Gastrocnemius medialis (tissue), 4 donors: ENCODE results near the gene AJUBA. TPM values are rescaled to one million over a fixed set of nuclear protein-coding genes. Genes with fewer than 3 reads are reported as not detected.

Experiments
- ATAC-seq, 2 donors: fragments of 150-250 bp; one replicate each; pipeline ENCODE4 v1.9.1; 2016
- DNase-seq, 2 donors: peaks; one replicate each; pipeline ENCODE4 v3.0.0-alpha.2; 2019
- H3K27ac ChIP-seq, 4 donors: fragments of 200-600 bp; sonication (generic); 1 replicate in 1 of 4; 2 replicates in 3 of 4; pipeline ENCODE4 v1.5.1; 2016 to 2018; ENCODE audit warnings: mild to moderate bottlenecking in 2 of 4, moderate library complexity in 1 of 4
- H3K27me3 ChIP-seq, 3 donors: fragments of 200-600 bp; sonication (generic) in 2 of 3; 1 replicate in 1 of 3; 2 replicates in 2 of 3; pipeline versions ENCODE4 v1.5.1 to v1.6.0; 2016 to 2019; ENCODE audit warnings: mild to moderate bottlenecking in 1 of 3, moderate library complexity in 1 of 3
- H3K36me3 ChIP-seq, 2 donors: fragments of 200-600 bp; sonication (generic) in 1 of 2; one replicate each; pipeline ENCODE4 v1.5.1; 2017 to 2018
- H3K4me1 ChIP-seq, 2 donors: fragments of 200-600 bp; sonication (generic) in 1 of 2; one replicate each; pipeline ENCODE4 v1.5.1; 2016 to 2017; ENCODE audit warnings: mild to moderate bottlenecking in 2 of 2
- H3K4me3 ChIP-seq, 4 donors: fragments of 200-600 bp; sonication (generic) in 3 of 4; 1 replicate in 1 of 4; 2 replicates in 3 of 4; pipeline ENCODE4 v1.5.1; 2016 to 2019; ENCODE audit warnings: mild to moderate bottlenecking in 2 of 4
- H3K9me3 ChIP-seq, 3 donors: fragments of 200-600 bp; sonication (generic) in 2 of 3; 1 replicate in 1 of 3; 2 replicates in 2 of 3; pipeline ENCODE4 v1.5.1; 2016 to 2019
- CTCF ChIP-seq, 5 experiments: fragments of 450-650 bp in 3 of 5; fragments of 200-600 bp in 2 of 5; sonication (generic) in 2 of 5; IDR thresholded peaks in 4 of 5; conservative IDR thresholded peaks in 1 of 5; 1 replicate in 4 of 5; 2 replicates in 1 of 5; pipeline ENCODE4 v1.5.1; 2016 to 2019; ENCODE audit warnings: antibody characterized with exemption in 5 of 5, mild to moderate bottlenecking in 3 of 5, moderate library complexity in 3 of 5
- POLR2A ChIP-seq, 2 donors: fragments of 450-650 bp; IDR thresholded peaks; one replicate each; pipeline ENCODE4 v1.6.1; 2017; ENCODE audit warnings: antibody characterized with exemption in 2 of 2, mild to moderate bottlenecking in 2 of 2, moderate library complexity in 2 of 2
- in situ Hi-C, 4 donors: fragments of 200-750 bp; cut with MboI; loops; one replicate each; pipeline versions ENCODE4 v1.15.0 to v1.8.0; 2017; ENCODE audit warnings: low sequenced_read_pairs in 4 of 4
- intact Hi-C: fragments of 100-400 bp; cut with DNase I; formaldehyde crosslinking; loops from one replicate; pipeline ENCODE4 v1.15.1; 2023; ENCODE audit warnings: low total_unique reads
- total RNA-seq, 4 donors: library from RNA; depleted of rRNA; stranded (reverse); fragments of >200 nt; gene quantifications; one replicate each; pipeline versions ENCODE4 v1.1.0 to v1.2.3, GENCODE V29; 2016

Gene AJUBA
- total RNA-seq, 4 donors from 2014 or later, result 0.46 to 5.0 (median 1.9) TPM

GRCh38 chr14:22928237-22929103, 53.9 kb downstream of the AJUBA start:
- Histone ChIP-seq H3K4me1 (peaks cover 9 to 11% of the 10 kb centered on the region in 2 donors), H3K36me3 (peaks cover 3 to 32% of the 10 kb centered on the region in 2 donors), H3K27me3 (no peaks in the 10 kb centered on the region), H3K9me3 (no peaks in the 10 kb centered on the region), H3K4me3 (peak overlapping the region; percentile 78 to 95 (median 86)), H3K27ac (peak overlapping the region; percentile 89 to 96 (median 94))
- no peak for DNase-seq
- TF ChIP-seq CTCF (IDR thresholded peaks at IDR 0.05 in 4 of 5, conservative IDR thresholded peaks at IDR 0.05 in 1 of 5), result no peak
- TF ChIP-seq POLR2A (IDR thresholded peaks at IDR 0.05), result no peak
- no peak for ATAC-seq
- intact Hi-C loops (loop anchor here (1.0 to 10.0 kb wide), 9 partner anchors 9 to 626 kb away; partner anchors contain the start of genes C14orf93, HOMEZ, LRP10 and PABPN1), in situ Hi-C loops (no loop called here)

GRCh38 chr14:22926316-22926715, 56.0 kb downstream of the AJUBA start:
- in situ Hi-C loops, result no loop called here
- H3K27me3 ChIP-seq, result no peaks in the 10 kb centered on the region
- H3K4me3 ChIP-seq, result no peak overlapping the region
- H3K27ac ChIP-seq, result no peak overlapping the region
- H3K4me1 ChIP-seq, result peaks cover 9 to 11% of the 10 kb centered on the region in 2 donors
- peaks cover 3 to 52% of the 10 kb centered on the region in 2 donors for H3K36me3 ChIP-seq
- intact Hi-C loops, result loop anchor here (5.0 to 10.0 kb wide), 3 partner anchors 358 to 628 kb away; partner anchors contain the start of genes HOMEZ, PPP1R3E, THTPA and ZFHX2
- H3K9me3 ChIP-seq, result no peaks in the 10 kb centered on the region
- DNase-seq (no peak), ATAC-seq (no peak)
- TF ChIP-seq CTCF (IDR thresholded peaks at IDR 0.05 in 4 of 5, conservative IDR thresholded peaks at IDR 0.05 in 1 of 5), result no peak

GRCh38 chr14:22925513-22925912, 56.8 kb downstream of the AJUBA start:
- H3K27me3 ChIP-seq, result no peaks in the 10 kb centered on the region
- peaks cover 9 to 11% of the 10 kb centered on the region in 2 donors for H3K4me1 ChIP-seq
- no peaks in the 10 kb centered on the region for H3K9me3 ChIP-seq
- H3K27ac ChIP-seq, result no peak overlapping the region
- H3K4me3 ChIP-seq, result no peak overlapping the region
- no peak for DNase-seq
- peaks cover 3 to 60% of the 10 kb centered on the region in 2 donors for H3K36me3 ChIP-seq
- ATAC-seq, result no peak
- in situ Hi-C loops (no loop called here), intact Hi-C loops (loop anchor here (5.0 to 10.0 kb wide), 3 partner anchors 359 to 629 kb away; partner anchors contain the start of genes HOMEZ, PPP1R3E, THTPA and ZFHX2)
- TF ChIP-seq CTCF (IDR thresholded peaks at IDR 0.05 in 4 of 5, conservative IDR thresholded peaks at IDR 0.05 in 1 of 5) (no peak), POLR2A (IDR thresholded peaks at IDR 0.05) (no peak)

- no peak overlapping the region for H3K4me3 ChIP-seq
- no peaks in the 10 kb centered on the region for H3K27me3 ChIP-seq
- ATAC-seq (no peak), DNase-seq (no peak)
- peaks cover 9 to 11% of the 10 kb centered on the region in 2 donors for H3K4me1 ChIP-seq
- H3K36me3 ChIP-seq, result peaks cover 3 to 66% of the 10 kb centered on the region in 2 donors
- no peak for TF ChIP-seq CTCF (IDR thresholded peaks at IDR 0.05 in 4 of 5, conservative IDR thresholded peaks at IDR 0.05 in 1 of 5)
- TF ChIP-seq POLR2A (IDR thresholded peaks at IDR 0.05), result no peak
- intact Hi-C loops, result loop anchor here (10.0 kb wide), 2 partner anchors 361 to 631 kb away; partner anchors contain the start of genes HOMEZ, THTPA and ZFHX2
- in situ Hi-C loops, result no loop called here
- no peak overlapping the region for H3K27ac ChIP-seq
- H3K9me3 ChIP-seq, result no peaks in the 10 kb centered on the region
These were observed 58.6 kb downstream of the AJUBA start for GRCh38 chr14:22923746-22924145.
